Testis (tissue), 3 donors: ENCODE measurements around the gene STAM. TPM values are rescaled to one million over a fixed set of nuclear protein-coding genes. Genes with fewer than 3 reads are reported as not detected.

ENCODE experiments used
- DNase-seq: peaks from one replicate; pipeline ENCODE4 v3.0.0-alpha.2; 2019
- H3K27ac ChIP-seq, 2 donors: fragments of 200-600 bp; sonication (generic); one replicate each; pipeline ENCODE4 v1.5.1; 2019
- H3K27me3 ChIP-seq: fragments of 200-600 bp; sonication (generic); one replicate; pipeline ENCODE4 v1.5.1; 2019
- H3K36me3 ChIP-seq: fragments of 200-600 bp; sonication (generic); one replicate; pipeline ENCODE4 v1.5.1; 2017; ENCODE audit warnings: low read depth; ENCODE audit errors: missing control alignments
- H3K4me1 ChIP-seq: fragments of 200-600 bp; sonication (generic); one replicate; pipeline ENCODE4 v1.5.1; 2019
- H3K4me3 ChIP-seq, 2 donors: fragments of 200-600 bp; sonication (generic); one replicate each; pipeline ENCODE4 v1.5.1; 2017 to 2019
- H3K9me3 ChIP-seq: fragments of 200-600 bp; sonication (generic); one replicate; pipeline ENCODE4 v1.5.1; 2017
- POLR2A ChIP-seq: fragments of 450-650 bp; IDR thresholded peaks from one replicate; pipeline ENCODE4 v1.6.1; 2017; ENCODE audit warnings: antibody characterized with exemption, mild to moderate bottlenecking, moderate library complexity
- WGBS, 2 donors: methylation state at CpG; one replicate each; pipeline ENCODE4 v1.1.5; 2018; 5-methylcytosine and 5-hydroxymethylcytosine counted together
- intact Hi-C: fragments of 100-400 bp; cut with DNase I; formaldehyde crosslinking; loops from one replicate; pipeline ENCODE4 v1.15.1; 2023; ENCODE audit warnings: low total_unique reads
- polyA plus RNA-seq: library from polyadenylated mRNA; stranded (reverse); fragments of 350-450 nt; fragmentation: Illumina TruSeq; extraction: RNeasy Lipid Tissue Mini Kit (QIAGEN cat#74804); gene quantifications from one replicate; pipeline ENCODE4 v1.2.3, GENCODE V29; 2014; ENCODE audit warnings: low read depth, low replicate concordance; ENCODE audit not compliant: insufficient read depth
- total RNA-seq, 2 donors: library from RNA; depleted of rRNA; stranded (reverse); fragments of >200 nt; gene quantifications; one replicate each; pipeline ENCODE4 v1.2.3, GENCODE V29; 2016
- TF ChIP-seq, protein P1 (sequence below), 3 experiments: fragments of 450-650 bp in 2 of 3; fragments of 200-600 bp in 1 of 3; sonication (generic) in 1 of 3; IDR thresholded peaks; one replicate each; pipeline ENCODE4 v1.5.1; 2016 to 2019; ENCODE audit warnings: antibody characterized with exemption in 3 of 3, mild to moderate bottlenecking in 2 of 3, moderate library complexity in 1 of 3

Gene STAM
- total and polyA plus RNA-seq, 3 donors from 2014 or later: 23.7 to 40.9 (median 40.6) TPM

DNA sequence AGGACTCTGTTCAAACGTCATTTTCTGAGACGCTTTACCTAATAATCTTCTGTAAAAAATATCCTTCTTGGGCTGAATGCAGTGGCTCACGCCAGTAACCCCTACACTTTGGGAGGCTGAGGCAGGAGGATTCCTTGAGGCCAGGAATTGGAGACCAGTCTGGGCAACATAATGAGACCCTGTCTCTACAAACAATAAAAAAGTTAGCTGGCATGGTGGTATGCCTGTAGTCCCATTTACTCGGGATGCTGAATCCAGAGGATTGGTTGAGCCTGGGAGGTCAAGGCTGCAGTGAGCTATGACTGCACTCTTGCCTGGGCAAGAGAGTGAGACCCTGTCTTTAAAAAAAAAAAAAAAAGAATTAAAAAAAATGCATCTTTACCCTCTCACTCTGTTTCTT, 5.1 kb downstream of the STAM start:
- 65 to 70% methylated on average over 4 of the region's 4 CpGs for WGBS, 2 donors
- H3K4me1 ChIP-seq: peaks cover 16% of the 10 kb centered on the region
- TF ChIP-seq, protein P1, sequence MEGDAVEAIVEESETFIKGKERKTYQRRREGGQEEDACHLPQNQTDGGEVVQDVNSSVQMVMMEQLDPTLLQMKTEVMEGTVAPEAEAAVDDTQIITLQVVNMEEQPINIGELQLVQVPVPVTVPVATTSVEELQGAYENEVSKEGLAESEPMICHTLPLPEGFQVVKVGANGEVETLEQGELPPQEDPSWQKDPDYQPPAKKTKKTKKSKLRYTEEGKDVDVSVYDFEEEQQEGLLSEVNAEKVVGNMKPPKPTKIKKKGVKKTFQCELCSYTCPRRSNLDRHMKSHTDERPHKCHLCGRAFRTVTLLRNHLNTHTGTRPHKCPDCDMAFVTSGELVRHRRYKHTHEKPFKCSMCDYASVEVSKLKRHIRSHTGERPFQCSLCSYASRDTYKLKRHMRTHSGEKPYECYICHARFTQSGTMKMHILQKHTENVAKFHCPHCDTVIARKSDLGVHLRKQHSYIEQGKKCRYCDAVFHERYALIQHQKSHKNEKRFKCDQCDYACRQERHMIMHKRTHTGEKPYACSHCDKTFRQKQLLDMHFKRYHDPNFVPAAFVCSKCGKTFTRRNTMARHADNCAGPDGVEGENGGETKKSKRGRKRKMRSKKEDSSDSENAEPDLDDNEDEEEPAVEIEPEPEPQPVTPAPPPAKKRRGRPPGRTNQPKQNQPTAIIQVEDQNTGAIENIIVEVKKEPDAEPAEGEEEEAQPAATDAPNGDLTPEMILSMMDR (IDR thresholded peaks at IDR 0.05): no peak
- TF ChIP-seq POLR2A: no peak

DNA sequence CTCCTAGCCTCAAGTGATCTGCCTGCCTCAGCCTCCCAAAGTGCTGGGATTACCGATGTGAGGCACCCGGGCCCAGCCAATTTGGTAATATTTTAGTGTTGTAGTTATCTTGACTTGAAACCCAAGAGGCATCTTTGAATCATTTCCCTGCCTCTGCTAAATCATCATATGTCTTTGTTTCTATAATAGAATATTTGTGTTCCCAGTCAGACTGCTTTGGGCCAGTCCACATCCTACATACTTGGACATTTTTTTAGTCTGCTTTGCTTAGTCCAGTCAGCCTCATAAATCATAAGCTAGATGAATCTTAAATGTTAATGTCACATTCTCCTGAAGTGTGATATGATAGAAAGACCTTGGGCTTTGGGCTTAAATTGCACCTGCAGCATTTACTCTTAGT, 5.9 kb downstream of the STAM start:
- H3K27ac ChIP-seq: no peak overlapping the region
- intact Hi-C loops: no loop called here
- no peaks in the 10 kb centered on the region for H3K36me3 ChIP-seq
- H3K27me3 ChIP-seq: no peaks in the 10 kb centered on the region
- peaks cover 16% of the 10 kb centered on the region for H3K4me1 ChIP-seq
- TF ChIP-seq, protein P1 (IDR thresholded peaks at IDR 0.05): no peak
- no peak for TF ChIP-seq POLR2A
- no peak for DNase-seq
- H3K9me3 ChIP-seq: no peaks in the 10 kb centered on the region
- H3K4me3 ChIP-seq: no peak overlapping the region
- 80 to 81% methylated on average over 2 of the region's 2 CpGs for WGBS, 2 donors

More for the DNA sequence above, 5.1 kb downstream of the STAM start:
- Histone ChIP-seq H3K4me3 (no peak overlapping the region), H3K9me3 (no peaks in the 10 kb centered on the region), H3K36me3 (no peaks in the 10 kb centered on the region), H3K27ac (no peak overlapping the region), H3K27me3 (no peaks in the 10 kb centered on the region)
- intact Hi-C loops: no loop called here
- no peak for DNase-seq

DNA sequence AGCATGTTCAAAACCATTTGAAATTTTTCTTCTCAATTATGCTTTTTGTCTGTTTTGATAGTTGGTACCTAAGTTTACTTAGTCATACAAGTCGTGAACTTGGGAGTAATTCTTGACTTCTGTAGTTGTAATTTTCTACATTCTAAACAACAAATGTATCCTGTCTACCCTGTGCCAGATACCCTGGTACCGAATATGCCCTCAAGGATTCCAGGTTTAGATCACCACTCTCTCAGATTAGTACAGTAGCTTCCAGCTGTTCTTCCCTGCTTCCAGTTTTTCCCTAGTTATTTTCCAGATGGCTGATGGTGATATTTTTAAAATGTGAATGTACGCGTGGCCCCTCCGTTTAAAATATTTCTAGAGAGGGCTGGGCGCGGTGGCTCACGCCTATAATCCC, 6.5 kb downstream of the STAM start:
- 83 to 84% methylated on average over 8 of the region's 8 CpGs for WGBS, 2 donors
- Histone ChIP-seq H3K27me3 (no peaks in the 10 kb centered on the region), H3K36me3 (no peaks in the 10 kb centered on the region), H3K4me3 (no peak overlapping the region), H3K9me3 (no peaks in the 10 kb centered on the region), H3K27ac (no peak overlapping the region), H3K4me1 (peaks cover 11% of the 10 kb centered on the region)
- intact Hi-C loops: no loop called here
- no peak for DNase-seq
- TF ChIP-seq, protein P1 (IDR thresholded peaks at IDR 0.05): no peak
- no peak for TF ChIP-seq POLR2A

DNA sequence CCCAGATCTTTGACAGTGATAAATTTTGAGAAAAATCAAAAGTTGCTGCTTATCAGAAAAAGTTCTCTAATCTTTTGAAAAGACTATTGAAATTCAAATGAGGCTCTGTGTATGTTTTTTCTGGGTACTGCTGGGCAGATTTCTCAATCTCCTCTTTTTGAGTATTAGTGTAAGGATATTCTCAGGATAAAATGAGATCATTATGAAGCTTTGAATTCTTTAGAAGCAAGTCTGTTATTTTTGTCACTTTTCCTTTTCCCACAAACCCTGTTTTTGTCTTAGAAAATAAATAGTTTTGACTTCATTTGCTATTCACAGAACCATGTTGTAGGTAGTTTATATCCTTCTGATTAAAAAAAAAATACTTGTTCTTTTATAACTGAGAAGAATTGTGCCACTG, 7.9 kb downstream of the STAM start:
- Histone ChIP-seq H3K9me3 (no peaks in the 10 kb centered on the region), H3K27me3 (no peaks in the 10 kb centered on the region), H3K36me3 (no peaks in the 10 kb centered on the region), H3K4me3 (no peak overlapping the region), H3K27ac (no peak overlapping the region), H3K4me1 (no peaks in the 10 kb centered on the region)
- no peak for TF ChIP-seq POLR2A
- TF ChIP-seq, protein P1 (IDR thresholded peaks at IDR 0.05): no peak
- no peak for DNase-seq
- intact Hi-C loops: no loop called here

DNA sequence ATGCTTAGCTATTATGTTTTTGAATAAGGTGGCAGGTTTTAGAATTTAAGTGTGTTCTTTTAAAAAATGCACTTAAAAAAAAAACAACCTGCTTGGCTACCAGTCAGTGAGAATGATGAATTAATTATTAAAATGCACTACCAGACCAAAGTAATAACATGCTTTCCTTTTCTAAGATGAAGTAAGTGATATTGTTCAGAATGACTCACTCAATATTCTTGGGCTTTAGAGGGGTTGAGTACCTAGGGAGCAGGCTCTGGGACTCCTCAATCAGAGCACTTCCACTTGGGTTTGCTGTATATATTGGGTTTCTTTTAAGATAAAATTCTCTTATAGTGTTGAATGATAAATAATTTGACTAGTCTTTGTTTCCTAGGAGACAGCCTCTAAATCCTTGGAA, 8.6 kb downstream of the STAM start:
- intact Hi-C loops: no loop called here
- H3K4me3 ChIP-seq: no peak overlapping the region
- no peak overlapping the region for H3K27ac ChIP-seq
- DNase-seq: no peak
- H3K9me3 ChIP-seq: no peaks in the 10 kb centered on the region
- no peaks in the 10 kb centered on the region for H3K4me1 ChIP-seq
- H3K36me3 ChIP-seq: no peaks in the 10 kb centered on the region
- TF ChIP-seq POLR2A: no peak
- TF ChIP-seq, protein P1 (IDR thresholded peaks at IDR 0.05): no peak
- H3K27me3 ChIP-seq: no peaks in the 10 kb centered on the region
